HTERT RPE-1 (cell line): ENCODE measurements around the gene TM9SF2.
"Not testable (repeated sequence)": the region's sequence is repeated elsewhere in the genome, so short reads cannot be mapped to it uniquely, and the experiment has no call there.

Experiments
- in situ Hi-C: fragments of 300-500 bp; cut with MboI; formaldehyde crosslinking; loops from 4 replicates; pipeline ENCODE4 v1.14.3; 2020; ENCODE audit warnings: low sequenced_read_pairs

The TM9SF2 gene, protein sequence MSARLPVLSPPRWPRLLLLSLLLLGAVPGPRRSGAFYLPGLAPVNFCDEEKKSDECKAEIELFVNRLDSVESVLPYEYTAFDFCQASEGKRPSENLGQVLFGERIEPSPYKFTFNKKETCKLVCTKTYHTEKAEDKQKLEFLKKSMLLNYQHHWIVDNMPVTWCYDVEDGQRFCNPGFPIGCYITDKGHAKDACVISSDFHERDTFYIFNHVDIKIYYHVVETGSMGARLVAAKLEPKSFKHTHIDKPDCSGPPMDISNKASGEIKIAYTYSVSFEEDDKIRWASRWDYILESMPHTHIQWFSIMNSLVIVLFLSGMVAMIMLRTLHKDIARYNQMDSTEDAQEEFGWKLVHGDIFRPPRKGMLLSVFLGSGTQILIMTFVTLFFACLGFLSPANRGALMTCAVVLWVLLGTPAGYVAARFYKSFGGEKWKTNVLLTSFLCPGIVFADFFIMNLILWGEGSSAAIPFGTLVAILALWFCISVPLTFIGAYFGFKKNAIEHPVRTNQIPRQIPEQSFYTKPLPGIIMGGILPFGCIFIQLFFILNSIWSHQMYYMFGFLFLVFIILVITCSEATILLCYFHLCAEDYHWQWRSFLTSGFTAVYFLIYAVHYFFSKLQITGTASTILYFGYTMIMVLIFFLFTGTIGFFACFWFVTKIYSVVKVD

DNA sequence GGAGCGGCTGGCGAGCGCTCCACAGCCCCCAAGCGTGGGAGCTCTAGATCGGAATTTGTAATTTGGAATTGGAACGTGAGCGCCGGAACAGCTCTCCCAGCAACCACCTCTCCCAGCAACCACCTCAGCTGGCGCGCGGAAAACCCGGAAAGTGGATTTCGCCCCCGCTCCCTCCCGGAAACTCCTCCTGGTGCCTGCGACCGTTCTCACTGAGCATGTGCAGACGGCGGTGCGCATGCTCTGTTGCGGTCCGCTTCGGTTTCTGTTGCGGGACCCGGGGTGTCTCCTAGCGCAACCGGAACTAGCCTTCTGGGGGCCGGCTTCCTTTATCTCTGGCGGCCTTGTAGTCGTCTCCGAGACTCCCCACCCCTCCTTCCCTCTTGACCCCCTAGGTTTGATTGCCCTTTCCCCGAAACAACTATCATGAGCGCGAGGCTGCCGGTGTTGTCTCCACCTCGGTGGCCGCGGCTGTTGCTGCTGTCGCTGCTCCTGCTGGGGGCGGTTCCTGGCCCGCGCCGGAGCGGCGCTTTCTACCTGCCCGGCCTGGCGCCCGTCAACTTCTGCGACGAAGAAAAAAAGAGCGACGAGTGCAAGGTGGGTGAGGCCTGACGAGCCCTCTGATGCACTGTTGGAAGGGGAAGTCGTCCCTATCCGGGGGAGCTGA lies at the start of gene TM9SF2:
TSS of gene TM9SF2 (plus strand) at position 289 of the 664 bp plus-strand sequence. CDS start at position 424, 135 bp downstream.
- in situ Hi-C loops, result no loop called here

- in situ Hi-C loops, result no loop called here
Measured at GRCh38 chr13:99454518-99455183, 46.6 kb upstream of the TM9SF2 start.

DNA sequence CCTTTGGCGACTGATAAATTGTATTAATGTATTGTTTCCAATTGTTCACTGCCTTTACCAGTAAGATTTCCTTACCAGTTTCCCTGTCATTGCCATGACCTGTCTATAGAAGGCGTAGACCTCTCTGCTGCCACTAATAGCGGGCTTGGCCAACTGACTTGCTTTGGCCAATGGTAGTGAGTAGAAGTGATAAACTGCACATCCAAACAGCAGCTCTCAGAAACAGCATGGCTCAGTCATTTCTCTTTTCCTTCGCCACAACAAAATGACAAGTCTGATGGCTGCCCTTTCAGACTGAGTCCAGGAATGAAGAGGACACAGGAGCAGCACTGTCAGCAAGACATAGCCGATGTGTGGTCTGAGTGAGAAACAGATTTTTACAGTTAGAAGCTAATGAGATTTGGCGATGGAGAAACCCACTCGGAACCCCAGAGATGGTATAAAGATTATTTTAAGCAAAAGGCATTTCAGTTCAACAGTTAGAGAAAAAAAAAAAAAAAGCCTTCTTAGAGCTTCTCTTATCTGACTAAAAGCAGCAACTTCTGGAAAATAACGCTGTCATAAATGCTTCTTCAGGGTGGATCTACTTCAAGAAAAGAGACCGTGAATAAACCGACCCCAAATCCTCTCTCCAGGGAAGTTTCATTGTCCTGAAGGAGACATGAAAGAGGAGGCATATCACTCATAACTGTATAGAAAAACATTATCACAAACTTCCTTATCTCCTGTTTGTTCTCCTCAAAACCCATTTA lies 42.0 kb upstream of the TM9SF2 start:
- in situ Hi-C loops, result no loop called here

DNA sequence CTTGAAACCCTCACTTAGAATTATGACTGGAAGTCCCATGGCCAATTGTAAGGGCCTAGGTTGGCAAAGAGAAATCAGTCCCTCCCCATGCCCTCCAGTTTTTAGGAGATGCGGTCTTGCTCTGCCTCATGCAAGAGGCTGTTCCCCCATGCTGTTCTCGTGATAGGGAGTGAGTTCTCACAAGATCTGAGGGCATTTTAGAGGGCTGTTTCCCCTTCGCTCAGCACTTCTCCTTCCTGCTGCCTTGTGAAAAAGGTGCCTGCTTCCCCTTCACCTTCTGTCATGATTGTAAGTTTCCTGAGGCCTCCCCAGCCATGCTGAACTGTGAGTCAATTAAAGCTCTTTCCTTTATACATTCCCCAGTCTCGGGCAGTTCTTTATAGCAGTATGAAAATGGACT lies 40.5 kb upstream of the TM9SF2 start:
- in situ Hi-C loops, result not testable (repeated sequence)

DNA sequence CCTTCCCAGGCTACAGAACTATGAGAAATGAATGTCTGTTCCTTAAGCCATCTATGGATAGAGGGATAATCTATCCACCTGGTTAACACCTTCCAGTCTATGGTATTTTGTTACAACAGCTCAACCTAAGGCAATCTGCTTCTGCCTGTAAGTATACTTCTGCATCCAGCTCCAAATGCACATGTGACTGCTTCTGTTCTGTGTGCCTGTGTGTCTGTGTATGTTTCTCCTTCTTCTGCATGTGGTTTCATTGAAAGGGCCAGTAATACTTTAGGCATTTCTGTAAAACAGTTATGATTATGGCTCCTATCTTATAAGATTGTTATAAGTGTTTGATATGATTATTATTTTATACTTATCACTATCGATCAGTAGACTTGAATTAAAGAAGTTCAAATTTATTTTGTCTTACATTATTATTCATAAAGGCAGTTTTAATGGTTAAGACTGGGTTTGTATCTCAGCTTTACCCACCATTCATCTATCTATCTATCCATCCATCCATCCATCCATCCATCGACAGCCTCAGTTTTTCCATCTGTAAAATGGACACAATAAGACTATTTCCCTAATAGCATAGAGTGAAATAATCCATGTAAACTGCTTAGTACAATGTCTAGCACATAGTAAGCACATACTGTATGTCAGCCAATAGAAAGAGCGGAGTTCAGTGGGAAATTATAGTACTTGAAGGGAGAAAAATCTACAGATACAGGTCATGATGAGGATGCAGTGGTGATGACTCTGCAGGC lies 37.5 kb upstream of the TM9SF2 start:
- in situ Hi-C loops, result no loop called here

- in situ Hi-C loops, result no loop called here
Measured at GRCh38 chr13:99464441-99464949, 36.8 kb upstream of the TM9SF2 start.

DNA sequence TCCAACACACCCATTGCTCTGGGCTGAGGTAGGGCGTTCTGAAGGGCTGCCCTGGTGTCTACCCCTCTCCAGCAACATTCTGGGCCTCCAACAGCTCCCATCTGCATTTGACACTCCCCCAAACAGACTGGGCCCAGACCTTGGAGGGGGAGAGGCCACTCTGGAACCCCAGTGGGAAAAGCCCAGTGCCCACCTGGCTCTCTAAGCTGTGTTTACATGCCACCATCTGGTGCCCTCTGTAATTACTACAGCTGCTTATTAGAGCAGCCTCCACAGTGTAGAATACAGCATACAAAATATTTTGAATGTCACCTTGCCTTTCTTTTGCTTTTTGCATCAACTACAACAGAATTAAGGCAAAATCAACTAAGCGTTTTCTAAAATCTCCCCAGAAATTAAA lies 35.8 kb upstream of the TM9SF2 start:
- in situ Hi-C loops, result no loop called here

DNA sequence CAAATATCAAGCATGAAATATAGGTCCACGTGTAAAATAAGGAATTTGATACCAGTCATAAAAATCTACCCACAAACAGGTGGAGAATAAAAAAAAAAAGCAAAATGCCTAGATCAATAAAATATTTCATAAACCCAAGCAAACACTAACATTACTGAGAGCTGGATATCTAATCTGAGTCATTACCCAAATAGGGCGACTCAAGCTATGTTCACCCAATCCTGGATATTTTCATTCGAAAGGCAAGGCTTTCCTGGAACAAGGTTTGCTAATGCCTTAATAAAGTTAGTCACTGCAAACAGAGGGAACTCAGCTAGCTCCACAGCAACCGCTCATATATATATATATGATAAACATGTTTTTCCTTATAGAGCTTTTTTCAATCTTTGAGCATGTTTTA lies 33.5 kb upstream of the TM9SF2 start:
- in situ Hi-C loops, result no loop called here

- in situ Hi-C loops, result no loop called here
Measured at GRCh38 chr13:99469041-99469440, 32.2 kb upstream of the TM9SF2 start.

- in situ Hi-C loops, result no loop called here
Measured at GRCh38 chr13:99470027-99470426, 31.2 kb upstream of the TM9SF2 start.

DNA sequence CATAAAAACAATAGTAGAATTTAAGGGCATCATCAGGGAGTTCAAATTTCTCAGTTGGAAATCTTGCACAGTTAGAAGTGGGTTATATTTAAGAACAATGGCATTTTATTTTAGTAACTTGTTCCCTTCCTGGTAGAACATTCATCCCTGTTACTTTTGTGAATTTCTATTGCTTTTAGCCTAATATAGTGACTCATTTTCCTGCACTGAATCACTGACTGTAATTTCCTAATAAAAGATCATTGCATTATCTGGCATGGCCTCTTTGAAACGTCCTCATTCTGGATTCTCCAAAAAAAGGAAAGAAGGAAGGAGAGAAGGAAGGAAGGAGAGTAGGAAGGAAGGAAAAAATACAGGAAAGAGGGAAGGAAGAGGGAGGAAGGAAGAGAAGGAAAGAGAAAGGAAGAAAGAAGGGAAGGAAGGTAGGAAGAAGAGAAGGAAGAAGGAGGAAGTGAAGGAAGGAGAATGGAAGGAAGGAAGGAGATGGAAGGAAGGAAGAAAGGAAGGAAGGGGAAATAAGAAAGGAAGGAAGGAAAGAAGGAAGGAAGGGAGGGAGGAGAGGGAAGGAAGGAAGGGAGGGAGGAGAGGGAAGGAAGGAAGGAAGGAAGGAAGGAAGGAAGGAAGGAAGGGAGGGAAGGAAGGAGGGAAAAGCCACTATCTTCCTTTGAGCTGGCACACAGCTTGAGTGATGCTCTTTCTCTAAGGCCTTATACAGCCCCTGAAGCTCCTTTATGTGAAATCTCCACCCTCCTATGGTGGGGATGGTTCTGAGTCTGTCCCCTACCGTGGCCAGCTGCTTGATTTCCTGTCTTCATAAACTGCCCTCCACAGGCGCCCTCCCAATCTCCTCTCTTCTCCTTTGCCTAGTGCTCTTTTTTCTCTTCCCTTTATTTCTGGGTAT lies 29.8 kb upstream of the TM9SF2 start:
- in situ Hi-C loops, result no loop called here

GRCh38 chr13:99472122-99472440 lies 29.2 kb upstream of the TM9SF2 start:
- in situ Hi-C loops, result no loop called here

GRCh38 chr13:99473515-99473914 lies 27.8 kb upstream of the TM9SF2 start:
- in situ Hi-C loops, result no loop called here

DNA sequence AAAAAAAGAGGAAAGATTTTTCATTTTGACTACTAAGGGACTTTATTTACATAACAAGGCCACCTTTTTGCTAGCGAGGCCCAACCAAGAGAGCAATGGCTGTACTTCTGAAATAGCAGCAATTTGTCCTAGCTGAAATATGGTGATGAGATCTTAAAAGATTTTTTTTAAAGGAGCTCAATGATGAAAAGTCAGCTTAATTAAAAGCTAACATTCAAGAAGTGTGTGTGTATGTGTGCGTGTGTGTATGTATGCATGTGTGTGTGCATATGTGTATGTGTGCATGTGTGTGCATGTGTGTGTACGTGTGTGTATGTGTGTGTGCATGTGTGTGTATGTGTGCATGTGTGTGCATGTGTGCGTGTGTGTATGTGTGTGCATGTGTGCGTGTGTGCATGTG lies 24.6 kb upstream of the TM9SF2 start:
- in situ Hi-C loops, result no loop called here

DNA sequence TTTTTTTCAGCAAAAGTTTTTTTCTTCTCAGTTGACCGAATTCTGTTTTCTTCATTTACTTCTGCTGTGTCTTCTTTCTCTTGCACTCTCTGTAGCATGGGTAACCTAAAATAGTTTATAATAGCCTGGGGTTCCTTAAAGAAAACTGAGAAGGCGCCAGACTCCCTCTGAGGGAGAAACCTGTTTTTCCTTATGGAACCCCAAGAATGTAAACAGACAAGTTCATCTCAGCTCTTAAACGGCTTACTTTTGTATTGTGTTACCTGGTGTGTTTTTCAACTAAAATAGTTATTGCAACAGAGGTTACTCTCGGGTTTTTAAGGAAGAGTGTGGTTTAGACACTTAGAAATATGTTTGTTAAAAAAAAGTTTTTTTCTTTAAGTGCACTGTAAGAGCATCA lies 23.8 kb upstream of the TM9SF2 start:
- in situ Hi-C loops, result no loop called here

GRCh38 chr13:99481366-99481765 lies 19.9 kb upstream of the TM9SF2 start:
- in situ Hi-C loops, result no loop called here

DNA sequence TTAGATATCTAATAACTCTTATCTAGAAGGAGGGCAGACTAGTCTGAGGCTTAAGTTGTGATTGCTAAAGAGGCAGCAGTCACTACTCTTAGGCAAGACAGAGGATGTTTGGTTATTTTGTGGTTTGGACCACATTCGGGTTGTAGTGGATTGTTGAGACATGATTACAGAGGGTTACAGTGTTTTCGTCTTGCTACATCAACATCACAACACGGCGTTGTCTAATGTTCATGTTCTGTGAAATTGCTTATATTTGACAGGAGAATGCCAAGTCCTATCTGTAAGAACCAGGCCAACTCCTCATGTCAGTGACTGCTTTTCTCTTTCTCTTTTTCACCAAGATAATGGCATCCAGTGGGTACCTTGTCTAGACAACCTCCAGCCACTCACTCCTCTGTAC lies 16.8 kb upstream of the TM9SF2 start:
- in situ Hi-C loops, result no loop called here

DNA sequence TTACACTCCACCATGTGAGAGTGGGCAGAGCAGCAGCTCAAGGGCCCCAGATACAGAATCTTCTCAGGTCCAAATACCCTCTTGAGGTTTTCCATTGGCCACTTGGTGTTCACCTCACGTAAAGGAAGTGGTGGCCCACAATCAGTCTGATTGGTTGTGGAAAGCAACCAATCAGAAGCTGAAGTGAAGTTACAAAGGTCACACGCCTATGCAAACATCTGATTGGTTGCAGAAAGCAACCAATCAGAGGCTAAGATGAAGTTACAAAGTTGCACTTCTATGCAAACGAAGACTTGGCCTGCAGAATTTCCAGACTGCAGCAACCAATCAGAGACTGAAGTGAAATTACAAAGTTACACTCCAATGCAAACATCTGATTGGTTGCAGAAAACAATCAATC lies 14.3 kb upstream of the TM9SF2 start:
- in situ Hi-C loops, result no loop called here

DNA sequence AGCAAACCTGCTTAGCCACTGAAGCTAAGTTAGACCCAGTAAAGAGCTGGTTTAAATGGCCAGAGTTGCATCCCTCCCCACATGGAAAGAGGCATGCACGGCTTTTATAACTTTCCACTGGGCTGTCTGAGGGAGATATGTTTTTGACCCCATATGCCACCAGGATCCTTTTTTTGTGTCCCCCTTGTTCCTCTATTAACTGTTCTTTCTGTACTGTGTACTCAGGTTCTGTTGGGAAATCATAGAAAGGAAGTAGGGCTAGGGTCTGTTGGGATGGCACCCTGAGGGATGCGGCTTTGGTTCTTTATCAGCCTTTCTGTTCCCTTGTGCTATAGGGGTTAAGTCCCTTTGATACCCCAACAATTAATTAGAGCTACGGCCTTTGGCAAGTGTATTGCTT lies 12.2 kb upstream of the TM9SF2 start:
- in situ Hi-C loops, result no loop called here
